HEK293 (cell line): ENCODE results near the gene CYP4F2.

ENCODE experiments used
- CTCF ChIA-PET: fragments of 350-600 bp; formaldehyde crosslinking; extraction: SDS; loops from one replicate; lab custom pipeline; 2021; ENCODE audit warnings: antibody characterized with exemption; lab: Yijun Ruan, JAX
- POLR2A ChIA-PET: fragments of 300-600 bp; formaldehyde crosslinking; extraction: SDS; loops from one replicate; lab custom pipeline; 2020; ENCODE audit warnings: antibody characterized with exemption, inconsistent platforms; lab: Yijun Ruan, JAX
- H3K27ac ChIP-seq: fragments of 200-500 bp; sonication (Bioruptor generic); 2 replicates; pipeline ENCODE4 v1.5.1; 2014; ENCODE audit warnings: low read depth, low read length, control low read depth, inconsistent platforms; ENCODE audit errors: extremely low read depth
- H3K36me3 ChIP-seq, 2 experiments: fragments of 200-500 bp in 1 of 2; sonication (Bioruptor generic) in 1 of 2; 1 replicate in 1 of 2; 2 replicates in 1 of 2; pipeline ENCODE4 v1.5.1; 2014 to 2017; ENCODE audit warnings: inconsistent platforms in 2 of 2, low read length in 2 of 2; ENCODE audit not compliant: control insufficient read depth in 2 of 2, insufficient read depth in 1 of 2
- H3K4me1 ChIP-seq: fragments of 200-500 bp; sonication (Bioruptor generic); 2 replicates; pipeline ENCODE4 v1.5.1; 2014; ENCODE audit warnings: mild to moderate bottlenecking, low read length, inconsistent platforms; ENCODE audit not compliant: control insufficient read depth, insufficient read depth
- H3K4me3 ChIP-seq: 2 replicates; pipeline ENCODE4 v1.5.1; 2011; ENCODE audit warnings: low read depth, mild to moderate bottlenecking, control low read depth, low read length, moderate library complexity
- H3K9me3 ChIP-seq: fragments of 200-500 bp; sonication (Bioruptor generic); 2 replicates; pipeline ENCODE4 v1.5.1; 2014; ENCODE audit warnings: low read depth, low read length, inconsistent platforms; ENCODE audit not compliant: control insufficient read depth, insufficient read depth
- AEBP2 ChIP-seq: fragments of 450-650 bp; formaldehyde crosslinking; IDR thresholded peaks from 2 replicates; pipeline ENCODE4 v1.5.1; 2016; ENCODE audit warnings: missing biosample characterization, missing genetic modification characterization, borderline replicate concordance
- ATF2 ChIP-seq: fragments of 450-650 bp; formaldehyde crosslinking; IDR thresholded peaks from 2 replicates; pipeline ENCODE4 v1.5.1; 2016; ENCODE audit warnings: missing biosample characterization, missing genetic modification characterization, low read depth
- HOXC10 ChIP-seq: sonication (generic); formaldehyde crosslinking; IDR thresholded peaks from 2 replicates; pipeline ENCODE4 v1.8.1; 2023; ENCODE audit warnings: mild to moderate bottlenecking, missing genetic modification reagents
- INSM2 ChIP-seq: fragments of 450-650 bp; formaldehyde crosslinking; IDR thresholded peaks from 2 replicates; pipeline ENCODE4 v1.5.1; 2016; ENCODE audit warnings: missing biosample characterization, missing genetic modification characterization
- KLF16 ChIP-seq: fragments of 450-650 bp; formaldehyde crosslinking; IDR thresholded peaks from 2 replicates; pipeline ENCODE4 v1.5.1; 2017; ENCODE audit warnings: missing biosample characterization, missing genetic modification characterization
- PRDM1 ChIP-seq: fragments of 450-650 bp; formaldehyde crosslinking; IDR thresholded peaks from 2 replicates; pipeline ENCODE4; 2016; ENCODE audit warnings: missing biosample characterization, missing genetic modification characterization
- TRIM28 ChIP-seq: IDR thresholded peaks from 2 replicates; pipeline ENCODE4 v1.6.1; 2011; ENCODE audit warnings: low read length, control low read depth, borderline replicate concordance
- TSHZ1 ChIP-seq: fragments of 450-650 bp; formaldehyde crosslinking; IDR thresholded peaks from 2 replicates; pipeline ENCODE4 v1.5.1; 2016; ENCODE audit warnings: missing biosample characterization, missing genetic modification characterization, borderline replicate concordance
- ZBTB49 ChIP-seq: fragments of 450-650 bp; formaldehyde crosslinking; IDR thresholded peaks from 2 replicates; pipeline ENCODE4 v1.5.1; 2016; ENCODE audit warnings: missing biosample characterization, missing genetic modification characterization, low read depth
- ZNF223 ChIP-seq: fragments of 450-650 bp; formaldehyde crosslinking; IDR thresholded peaks from 2 replicates; pipeline ENCODE4 v1.5.1; 2016; ENCODE audit warnings: missing biosample characterization, missing genetic modification characterization
- ZNF24 ChIP-seq: fragments of 450-650 bp; formaldehyde crosslinking; IDR thresholded peaks from 2 replicates; pipeline ENCODE4 v1.5.1; 2016; ENCODE audit warnings: missing biosample characterization, missing genetic modification characterization
- ZNF292 ChIP-seq: fragments of 450-650 bp; formaldehyde crosslinking; IDR thresholded peaks from 2 replicates; pipeline ENCODE4 v1.5.1; 2016; ENCODE audit warnings: low read depth, missing biosample characterization, missing genetic modification characterization, borderline replicate concordance
- ZNF350 ChIP-seq: fragments of 450-650 bp; formaldehyde crosslinking; IDR thresholded peaks from 2 replicates; pipeline ENCODE4 v1.5.0; 2017; ENCODE audit warnings: missing biosample characterization, mild to moderate bottlenecking, missing genetic modification characterization
- ZNF473 ChIP-seq: fragments of 450-650 bp; formaldehyde crosslinking; IDR thresholded peaks from 2 replicates; pipeline ENCODE4 v1.5.1; 2017; ENCODE audit warnings: missing biosample characterization, missing genetic modification characterization
- ZNF514 ChIP-seq: fragments of 450-650 bp; formaldehyde crosslinking; IDR thresholded peaks from 2 replicates; pipeline ENCODE4 v1.5.1; 2016; ENCODE audit warnings: missing biosample characterization, missing genetic modification characterization
- ZNF549 ChIP-seq: fragments of 450-650 bp; IDR thresholded peaks from 2 replicates; pipeline ENCODE4 v1.5.1; 2018; ENCODE audit warnings: missing biosample characterization, missing genetic modification characterization, mild to moderate bottlenecking, inconsistent platforms, moderate library complexity
- ZNF596 ChIP-seq: fragments of 450-650 bp; IDR thresholded peaks from 2 replicates; pipeline ENCODE4 v1.5.0; 2018; ENCODE audit warnings: missing biosample characterization, mild to moderate bottlenecking, missing genetic modification characterization, moderate library complexity
- ZNF600 ChIP-seq: fragments of 450-650 bp; formaldehyde crosslinking; IDR thresholded peaks from 2 replicates; pipeline ENCODE4 v1.5.1; 2016; ENCODE audit warnings: missing biosample characterization, missing genetic modification characterization
- ZSCAN16 ChIP-seq: fragments of 450-650 bp; formaldehyde crosslinking; IDR thresholded peaks from 2 replicates; pipeline ENCODE4 v1.5.1; 2016; ENCODE audit warnings: missing biosample characterization, missing genetic modification characterization

CYP4F2 gene

GRCh38 chr19:15838351-15838750 is 59.5 kb downstream of the CYP4F2 start:
- no peak overlapping the region for H3K4me3 ChIP-seq
- H3K9me3 ChIP-seq = no peaks in the 10 kb centered on the region
- H3K4me1 ChIP-seq = no peaks in the 10 kb centered on the region
- POLR2A ChIA-PET = no interaction called here
- no peak for TF ChIP-seq ZNF292
- no peak for TF ChIP-seq HOXC10 (CRISPR knock-in tag)
- TF ChIP-seq KLF16 (tag by site-specific recombination) = no peak
- TF ChIP-seq AEBP2 = no peak
- TF ChIP-seq ZNF600 = no peak
- TF ChIP-seq ATF2 (tag by site-specific recombination) = no peak
- no peak for TF ChIP-seq TRIM28
- no peak for TF ChIP-seq ZNF473 (tag by site-specific recombination)
- no peak for TF ChIP-seq ZBTB49 (tag by site-specific recombination)
- TF ChIP-seq ZNF596 (tag by site-specific recombination) = no peak
- no peak for TF ChIP-seq ZSCAN16
- TF ChIP-seq ZNF549 (tag by site-specific recombination) = no peak
- no peak for TF ChIP-seq ZNF350 (tag by site-specific recombination)
- TF ChIP-seq PRDM1 (tag by site-specific recombination) = no peak
- TF ChIP-seq ZNF223 (tag by site-specific recombination) = no peak
- TF ChIP-seq INSM2 (tag by site-specific recombination) = no peak
- no peak for TF ChIP-seq ZNF514 (tag by site-specific recombination)
- TF ChIP-seq TSHZ1 (tag by site-specific recombination) = no peak
- no peak for TF ChIP-seq ZNF24 (tag by site-specific recombination)
- TF ChIP-seq, all 188 proteins: peak for 0
- CTCF ChIA-PET = interaction anchor here (0.6 to 0.7 kb wide), 3 partner anchors 119 to 883 kb away, joined by 3 to 4 read pairs (median 3); no protein-coding TSS in a partner anchor
- Histone ChIP-seq H3K27ac (no peak overlapping the region), H3K36me3 (no peaks in the 10 kb centered on the region)
